Progenitor cell of endocrine pancreas (in vitro differentiated cells): Measurements from ENCODE around the gene ID1. TPM values are rescaled to one million over a fixed set of nuclear protein-coding genes. Genes with fewer than 3 reads are reported as not detected.
A peak's percentile ranks its signal among the peaks of the same experiment; 100 is the strongest.

ENCODE experiments used
- DNase-seq: peaks from one replicate; pipeline ENCODE4 v3.0.0; 2021; ENCODE audit warnings: low spot score; ENCODE audit not compliant: unreplicated experiment
- H3K27ac Mint-ChIP-seq: 2 replicates; pipeline ENCODE4 v1.8.0; 2021; ENCODE audit warnings: mild to moderate bottlenecking, moderate library complexity, mixed read lengths
- H3K27me3 Mint-ChIP-seq: 2 replicates; pipeline ENCODE4 v1.8.0; 2021; ENCODE audit warnings: mixed read lengths
- H3K36me3 Mint-ChIP-seq: 2 replicates; pipeline ENCODE4 v1.8.0; 2022; ENCODE audit warnings: mixed read lengths; ENCODE audit not compliant: insufficient read depth
- H3K4me1 Mint-ChIP-seq: 2 replicates; pipeline ENCODE4 v1.8.0; 2021; ENCODE audit warnings: low read depth, mixed read lengths
- H3K4me3 Mint-ChIP-seq: 2 replicates; pipeline ENCODE4 v1.8.0; 2021; ENCODE audit warnings: low read depth, mild to moderate bottlenecking, moderate library complexity, mixed read lengths
- H3K9me3 Mint-ChIP-seq: 2 replicates; pipeline ENCODE4 v1.8.0; 2021; ENCODE audit warnings: low read depth, mixed read lengths
- CTCF ChIP-seq: fragments of 200-600 bp; sonication (generic); IDR thresholded peaks from one replicate; pipeline ENCODE4 v1.5.0; 2021; ENCODE audit warnings: antibody characterized with exemption, mild to moderate bottlenecking; ENCODE audit not compliant: unreplicated experiment
- total RNA-seq: library from RNA; stranded (reverse); gene quantifications from 2 replicates; pipeline ENCODE4 v1.2.1, GENCODE V29; 2021

Gene ID1
- total RNA-seq, 1 donor from 2014 or later = 322 TPM

- peaks cover 26% of the 10 kb centered on the region for H3K36me3 Mint-ChIP-seq
- TF ChIP-seq CTCF = no peak
- H3K9me3 Mint-ChIP-seq = no peaks in the 10 kb centered on the region
- H3K27me3 Mint-ChIP-seq = no peaks in the 10 kb centered on the region
- peaks cover 26% of the 10 kb centered on the region for H3K4me1 Mint-ChIP-seq
- no peak overlapping the region for H3K4me3 Mint-ChIP-seq
- peak overlapping the region; percentile 76 for H3K27ac Mint-ChIP-seq
- DNase-seq = no peak
Observed at GRCh38 chr20:31564284-31564683, 40.8 kb upstream of the ID1 start.

- H3K27me3 Mint-ChIP-seq = no peaks in the 10 kb centered on the region
- DNase-seq = no peak
- no peaks in the 10 kb centered on the region for H3K9me3 Mint-ChIP-seq
- peaks cover 20% of the 10 kb centered on the region for H3K36me3 Mint-ChIP-seq
- H3K27ac Mint-ChIP-seq = peak overlapping the region; percentile 62
- H3K4me1 Mint-ChIP-seq = peaks cover 32% of the 10 kb centered on the region
- no peak overlapping the region for H3K4me3 Mint-ChIP-seq
- no peak for TF ChIP-seq CTCF
Observed at GRCh38 chr20:31565699-31566318, 39.3 kb upstream of the ID1 start.

GRCh38 chr20:31566319-31566657, 38.8 kb upstream of the ID1 start:
- Mint-ChIP-seq H3K4me3 (no peak overlapping the region), H3K4me1 (peaks cover 34% of the 10 kb centered on the region), H3K27me3 (no peaks in the 10 kb centered on the region), H3K36me3 (peaks cover 20% of the 10 kb centered on the region), H3K27ac (peak overlapping the region; percentile 57), H3K9me3 (no peaks in the 10 kb centered on the region)
- TF ChIP-seq CTCF = no peak
- no peak for DNase-seq

GRCh38 chr20:31566658-31567379, 38.3 kb upstream of the ID1 start:
- Mint-ChIP-seq H3K36me3 (peaks cover 16% of the 10 kb centered on the region), H3K27ac (peak overlapping the region; percentile 57), H3K4me3 (no peak overlapping the region), H3K4me1 (peaks cover 38% of the 10 kb centered on the region), H3K9me3 (no peaks in the 10 kb centered on the region), H3K27me3 (no peaks in the 10 kb centered on the region)
- TF ChIP-seq CTCF = no peak
- no peak for DNase-seq

GRCh38 chr20:31567380-31567720, 37.7 kb upstream of the ID1 start:
- peak overlapping the region; percentile 19 for H3K27ac Mint-ChIP-seq
- H3K27me3 Mint-ChIP-seq = no peaks in the 10 kb centered on the region
- H3K4me1 Mint-ChIP-seq = peaks cover 43% of the 10 kb centered on the region
- peaks cover 16% of the 10 kb centered on the region for H3K36me3 Mint-ChIP-seq
- H3K4me3 Mint-ChIP-seq = no peak overlapping the region
- H3K9me3 Mint-ChIP-seq = no peaks in the 10 kb centered on the region
- DNase-seq = no peak
- TF ChIP-seq CTCF = no peak
